Transverse colon (tissue), 4 donors: ENCODE results near the gene ASAP3.

ENCODE experiments used
- CTCF ChIP-seq, 5 experiments: fragments of 200-600 bp in 3 of 5; fragments of 450-650 bp in 2 of 5; sonication (generic) in 3 of 5; IDR thresholded peaks; 1 replicate in 2 of 5; 2 replicates in 3 of 5; pipeline ENCODE4 v1.5.1; 2016 to 2017; ENCODE audit warnings: antibody characterized with exemption in 5 of 5, inconsistent platforms in 3 of 5, mild to moderate bottlenecking in 2 of 5, moderate library complexity in 1 of 5
- POLR2A ChIP-seq: fragments of 450-650 bp; IDR thresholded peaks from one replicate; pipeline ENCODE4 v1.6.1; 2016; ENCODE audit warnings: antibody characterized with exemption, mild to moderate bottlenecking, moderate library complexity
- POLR2AphosphoS5 ChIP-seq, 3 donors: sonication (generic); formaldehyde crosslinking; IDR thresholded peaks; one replicate each; pipeline ENCODE4 v1.6.1; 2016; ENCODE audit warnings: antibody characterized with exemption in 3 of 3

- no peak for TF ChIP-seq POLR2AphosphoS5 (IDR thresholded peaks at IDR 0.05)
- TF ChIP-seq POLR2A = no peak
- no peak for TF ChIP-seq CTCF (IDR thresholded peaks at IDR 0.05)
Measured at GRCh38 chr1:23470282-23471070, 13.5 kb downstream of the ASAP3 start.
